PFSK-1 (cell line): ENCODE results near the gene FOXN3.

Experiments
- FOXP2 ChIP-seq: optimal IDR thresholded peaks from 2 replicates; pipeline ENCODE3; 2011; ENCODE audit warnings: borderline replicate concordance, control low read depth, inconsistent platforms; ENCODE audit not compliant: insufficient read depth; ENCODE audit errors: extremely low read length, extremely low read depth
- POLR2AphosphoS5 ChIP-seq: IDR thresholded peaks from 2 replicates; pipeline ENCODE4 v1.6.1; 2012; ENCODE audit warnings: low read depth, mild to moderate bottlenecking, control low read depth, low read length, moderate library complexity
- SIN3A ChIP-seq: IDR thresholded peaks from 2 replicates; pipeline ENCODE4 v1.6.1; 2012; ENCODE audit warnings: mild to moderate bottlenecking, low read length, moderate library complexity, borderline replicate concordance; ENCODE audit not compliant: insufficient read depth
- TAF1 ChIP-seq: IDR thresholded peaks from 2 replicates; pipeline ENCODE4 v1.6.1; 2012; ENCODE audit warnings: low read length, control low read depth, borderline replicate concordance; ENCODE audit not compliant: insufficient read depth
- TF ChIP-seq, protein P1 (sequence below), 2 experiments: IDR thresholded peaks; 2 replicates each; pipeline versions ENCODE4 v1.6.1 to v1.8.0; 2011 to 2012; ENCODE audit warnings: low read depth in 2 of 2, low read length in 2 of 2, control low read depth in 1 of 2, inconsistent platforms in 1 of 2, mild to moderate bottlenecking in 1 of 2, moderate library complexity in 1 of 2; ENCODE audit not compliant: insufficient read depth in 1 of 2

FOXN3 gene

GRCh38 chr14:89378119-89378518 lies 38.9 kb downstream of the FOXN3 start:
- TF ChIP-seq TAF1 (no peak), SIN3A (no peak), POLR2AphosphoS5 (no peak), FOXP2 (no peak)
- TF ChIP-seq, protein P1, sequence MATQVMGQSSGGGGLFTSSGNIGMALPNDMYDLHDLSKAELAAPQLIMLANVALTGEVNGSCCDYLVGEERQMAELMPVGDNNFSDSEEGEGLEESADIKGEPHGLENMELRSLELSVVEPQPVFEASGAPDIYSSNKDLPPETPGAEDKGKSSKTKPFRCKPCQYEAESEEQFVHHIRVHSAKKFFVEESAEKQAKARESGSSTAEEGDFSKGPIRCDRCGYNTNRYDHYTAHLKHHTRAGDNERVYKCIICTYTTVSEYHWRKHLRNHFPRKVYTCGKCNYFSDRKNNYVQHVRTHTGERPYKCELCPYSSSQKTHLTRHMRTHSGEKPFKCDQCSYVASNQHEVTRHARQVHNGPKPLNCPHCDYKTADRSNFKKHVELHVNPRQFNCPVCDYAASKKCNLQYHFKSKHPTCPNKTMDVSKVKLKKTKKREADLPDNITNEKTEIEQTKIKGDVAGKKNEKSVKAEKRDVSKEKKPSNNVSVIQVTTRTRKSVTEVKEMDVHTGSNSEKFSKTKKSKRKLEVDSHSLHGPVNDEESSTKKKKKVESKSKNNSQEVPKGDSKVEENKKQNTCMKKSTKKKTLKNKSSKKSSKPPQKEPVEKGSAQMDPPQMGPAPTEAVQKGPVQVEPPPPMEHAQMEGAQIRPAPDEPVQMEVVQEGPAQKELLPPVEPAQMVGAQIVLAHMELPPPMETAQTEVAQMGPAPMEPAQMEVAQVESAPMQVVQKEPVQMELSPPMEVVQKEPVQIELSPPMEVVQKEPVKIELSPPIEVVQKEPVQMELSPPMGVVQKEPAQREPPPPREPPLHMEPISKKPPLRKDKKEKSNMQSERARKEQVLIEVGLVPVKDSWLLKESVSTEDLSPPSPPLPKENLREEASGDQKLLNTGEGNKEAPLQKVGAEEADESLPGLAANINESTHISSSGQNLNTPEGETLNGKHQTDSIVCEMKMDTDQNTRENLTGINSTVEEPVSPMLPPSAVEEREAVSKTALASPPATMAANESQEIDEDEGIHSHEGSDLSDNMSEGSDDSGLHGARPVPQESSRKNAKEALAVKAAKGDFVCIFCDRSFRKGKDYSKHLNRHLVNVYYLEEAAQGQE (IDR thresholded peaks at IDR 0.05; ENCODE audit: insufficient read depth in 1 of 2, low read depth in 2 of 2, low read length in 2 of 2) = no peak

- no peak for TF ChIP-seq SIN3A
- TF ChIP-seq TAF1 = no peak
- TF ChIP-seq, protein P1 (IDR thresholded peaks at IDR 0.05; ENCODE audit: insufficient read depth in 1 of 2, low read depth in 2 of 2, low read length in 2 of 2) = no peak
These were observed 39.5 kb downstream of the FOXN3 start for GRCh38 chr14:89377544-89377943.

GRCh38 chr14:89374908-89375307 lies 42.1 kb downstream of the FOXN3 start:
- TF ChIP-seq FOXP2 (no peak), POLR2AphosphoS5 (no peak), TAF1 (no peak), SIN3A (no peak)
- TF ChIP-seq, protein P1 (IDR thresholded peaks at IDR 0.05; ENCODE audit: insufficient read depth in 1 of 2, low read depth in 2 of 2, low read length in 2 of 2) = no peak

- no peak for TF ChIP-seq FOXP2
These were observed 43.8 kb downstream of the FOXN3 start for GRCh38 chr14:89373185-89373584.

DNA sequence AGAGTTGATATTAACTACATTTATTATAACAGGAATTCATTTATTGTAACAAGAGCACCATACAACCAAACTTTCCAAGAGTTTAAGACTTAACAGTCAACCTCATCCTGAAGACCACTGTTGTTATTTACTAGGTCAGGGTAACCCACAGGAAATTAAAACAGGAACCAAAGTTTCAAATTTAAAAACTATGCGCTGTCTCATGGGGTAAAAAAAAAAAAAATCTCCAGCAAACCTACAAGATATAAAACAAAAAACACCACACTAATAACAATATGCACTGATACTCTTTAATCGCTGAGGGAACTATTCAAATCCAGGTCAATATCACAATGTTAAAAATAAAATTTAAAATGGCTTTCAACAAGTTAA lies 44.5 kb downstream of the FOXN3 start:
- TF ChIP-seq POLR2AphosphoS5 (no peak), TAF1 (no peak), FOXP2 (no peak), SIN3A (no peak)
- TF ChIP-seq, protein P1 (IDR thresholded peaks at IDR 0.05; ENCODE audit: insufficient read depth in 1 of 2, low read depth in 2 of 2, low read length in 2 of 2) = no peak
